Stimulated activated CD4-positive, alpha-beta T cell treated with anti-CD3 and anti-CD28 coated beads, Interleukin-4, amount 100 ng/mL, for 24 hours (primary cell): ENCODE measurements around the gene PLCB1.
"Not testable (repeated sequence)": the region's sequence is repeated elsewhere in the genome, so short reads cannot be mapped to it uniquely, and the experiment has no call there.

Experiments used
- DNase-seq: peaks from one replicate; pipeline ENCODE4 v3.0.0-alpha.2; 2020

PLCB1 gene

DNA sequence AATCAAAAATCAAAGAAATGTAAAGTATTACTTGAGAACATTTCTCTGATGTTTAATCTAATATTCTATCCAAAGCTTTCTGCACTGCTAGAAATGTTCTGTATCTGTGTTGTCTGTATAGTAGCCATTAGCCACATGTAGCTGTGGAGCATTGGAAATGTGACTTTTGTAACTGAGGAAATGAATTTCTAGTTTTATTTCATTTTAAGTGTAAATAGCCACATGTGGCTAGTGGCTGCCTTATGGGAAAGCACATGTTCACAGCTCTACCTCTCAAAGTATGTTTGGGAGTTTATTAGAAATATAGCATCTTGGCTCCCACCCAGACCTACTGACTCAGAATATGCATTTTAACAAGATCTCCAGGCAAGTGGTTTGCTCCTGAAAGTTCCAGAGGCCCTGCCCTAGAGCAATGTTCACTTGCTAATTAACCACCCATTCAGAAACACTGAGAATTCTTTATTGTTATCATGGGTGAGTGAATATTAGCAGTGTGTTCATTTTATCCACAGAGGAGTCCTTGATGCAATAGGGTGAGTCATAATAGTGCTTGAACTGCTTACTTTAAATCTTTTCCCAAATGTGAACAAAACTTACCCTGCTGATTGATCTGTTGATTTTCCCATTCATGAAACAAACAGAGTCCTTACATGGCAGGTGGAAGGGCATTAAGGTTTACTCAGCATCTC lies 282.7 kb downstream of the PLCB1 start:
- DNase-seq: no peak

DNA sequence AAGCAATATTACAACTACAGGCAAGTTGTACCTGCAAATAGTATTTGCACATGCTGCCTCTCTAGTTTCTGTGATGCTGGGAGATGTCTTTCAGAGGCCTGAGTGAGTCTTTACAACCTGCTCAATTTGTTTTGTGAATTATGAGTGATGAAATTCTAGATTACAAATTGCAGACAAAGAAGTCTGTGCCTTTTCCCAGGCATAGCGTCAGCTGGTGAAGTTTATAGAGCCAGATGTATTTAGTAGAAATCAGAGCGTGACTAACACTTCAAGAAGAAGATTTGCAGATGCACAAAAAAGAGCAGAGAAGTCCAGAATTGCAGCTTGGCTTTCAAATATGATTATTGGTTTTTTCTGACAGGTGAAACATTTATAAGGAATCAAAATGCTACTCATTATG lies 289.9 kb downstream of the PLCB1 start:
- no peak for DNase-seq

DNA sequence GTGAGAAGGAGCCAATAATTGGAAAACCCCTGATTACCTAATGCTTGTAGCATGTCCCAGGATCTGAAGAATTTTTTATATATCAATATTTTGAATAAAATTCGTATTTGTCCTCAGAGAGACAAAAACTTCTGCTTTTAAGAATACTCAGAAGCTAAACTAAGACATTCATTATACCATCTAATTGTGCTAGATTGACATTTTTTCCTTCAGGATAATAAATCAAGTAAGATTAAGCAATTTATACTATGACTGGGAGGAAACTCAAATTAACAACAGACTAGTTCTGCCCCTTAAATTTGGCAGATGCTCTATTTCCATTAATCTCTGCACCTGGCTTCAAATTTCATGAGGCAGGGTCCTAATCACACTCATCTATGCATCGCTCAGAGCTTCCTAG lies 291.4 kb downstream of the PLCB1 start:
- DNase-seq: no peak

DNA sequence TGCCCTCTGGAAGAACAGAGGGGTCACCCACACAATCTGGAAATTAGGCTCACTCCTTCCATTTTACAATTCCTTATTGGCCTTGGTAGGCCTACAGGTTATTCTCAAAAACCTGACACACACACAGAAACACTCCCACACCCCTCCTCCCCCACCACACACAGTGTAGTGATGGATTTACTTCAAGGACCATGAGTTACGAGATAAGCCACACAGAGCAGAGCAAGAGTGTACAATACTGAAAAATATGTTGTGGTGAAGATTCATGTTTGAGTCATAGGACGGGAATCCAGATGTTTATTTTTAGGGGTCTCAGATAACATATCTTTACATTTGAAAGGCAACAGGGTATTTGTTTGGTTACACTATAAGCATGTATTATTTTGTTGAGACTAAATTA lies 291.9 kb downstream of the PLCB1 start:
- no peak for DNase-seq

DNA sequence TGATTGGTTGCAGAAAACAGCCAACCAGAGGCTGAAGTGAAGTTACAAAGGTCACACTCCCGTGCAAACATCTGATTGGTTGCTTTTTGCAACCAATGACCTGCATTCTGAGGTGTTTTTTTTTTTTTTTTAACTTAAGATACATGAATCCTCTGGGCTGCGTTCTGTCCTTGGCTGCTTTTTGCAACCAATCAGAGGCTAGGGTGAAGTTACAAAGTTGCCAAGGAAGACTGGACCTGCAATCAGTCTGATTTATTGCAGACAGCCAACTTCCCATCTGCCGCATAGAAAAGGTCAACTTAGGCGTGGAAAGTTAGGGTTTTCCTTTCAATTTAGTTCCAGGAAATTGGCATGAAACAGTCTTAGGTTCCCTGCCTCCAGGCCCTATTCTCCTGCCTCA lies 292.9 kb downstream of the PLCB1 start:
- DNase-seq: no peak

DNA sequence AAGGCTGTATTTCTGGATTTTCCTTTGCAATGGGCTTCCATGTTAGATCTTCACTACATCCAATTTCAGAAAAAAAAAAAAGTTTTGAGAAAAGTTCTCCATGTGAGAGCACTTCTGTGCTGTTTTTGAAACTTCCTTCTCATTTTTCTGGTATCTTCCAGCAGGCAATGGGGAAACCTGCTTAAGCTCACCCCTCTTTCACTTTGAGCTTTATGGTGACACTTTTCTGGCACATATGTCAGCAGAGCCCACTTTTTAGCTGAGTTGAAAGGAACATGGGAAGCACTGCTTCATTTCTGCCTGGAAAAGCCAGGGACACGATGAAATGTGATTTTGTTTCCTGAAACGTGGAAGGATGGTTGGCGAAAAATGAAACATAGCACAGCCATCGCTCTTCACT lies 293.7 kb downstream of the PLCB1 start:
- DNase-seq: no peak

DNA sequence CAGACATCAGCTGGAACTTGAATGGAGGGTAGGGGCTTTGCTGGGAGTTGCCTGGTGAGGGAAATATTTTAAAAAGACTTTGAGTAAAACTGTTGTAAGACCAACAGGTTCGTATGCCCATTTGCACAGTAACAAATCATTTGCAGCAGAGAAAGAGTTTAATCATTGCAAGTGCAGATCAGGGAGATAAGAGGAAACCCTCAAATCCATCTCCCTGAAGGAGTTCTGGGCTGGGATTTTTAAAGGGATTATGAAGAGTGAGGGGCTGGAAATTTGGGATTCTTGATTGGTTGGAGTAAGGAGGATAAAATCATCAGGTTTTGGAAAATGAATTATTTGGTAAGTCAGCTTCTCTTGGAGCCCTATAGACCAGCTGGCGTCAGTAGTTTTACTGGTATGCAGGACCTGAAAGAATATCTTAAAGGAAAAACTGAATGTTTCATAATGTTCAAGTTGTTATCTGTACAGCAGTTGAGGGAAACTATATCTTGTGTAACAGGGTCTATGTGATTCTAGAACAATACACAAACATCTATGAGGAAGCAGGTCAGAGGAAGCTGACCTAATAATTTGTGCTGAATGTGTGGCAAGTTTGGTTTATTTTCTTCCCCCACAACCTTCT lies 295.5 kb downstream of the PLCB1 start:
- DNase-seq: no peak

DNA sequence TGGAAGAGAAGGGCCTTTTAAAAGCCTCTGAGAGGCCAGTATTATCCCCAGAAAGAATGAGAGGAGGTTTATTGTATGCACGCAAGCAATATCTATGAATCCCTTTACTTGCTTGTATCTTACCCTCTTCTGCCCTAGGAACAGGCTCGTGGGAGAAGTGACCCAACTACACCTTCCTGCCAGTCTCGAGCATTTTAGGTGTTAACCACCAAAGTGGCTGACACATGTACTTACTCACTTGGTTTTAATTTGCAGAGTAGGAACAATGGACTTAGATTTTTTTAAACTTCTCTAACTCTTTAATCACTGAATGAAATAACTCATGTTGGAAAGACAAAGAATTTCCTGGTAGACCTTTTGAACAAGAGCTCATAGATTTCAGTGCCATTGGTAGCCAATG lies 296.9 kb downstream of the PLCB1 start:
- no peak for DNase-seq

DNA sequence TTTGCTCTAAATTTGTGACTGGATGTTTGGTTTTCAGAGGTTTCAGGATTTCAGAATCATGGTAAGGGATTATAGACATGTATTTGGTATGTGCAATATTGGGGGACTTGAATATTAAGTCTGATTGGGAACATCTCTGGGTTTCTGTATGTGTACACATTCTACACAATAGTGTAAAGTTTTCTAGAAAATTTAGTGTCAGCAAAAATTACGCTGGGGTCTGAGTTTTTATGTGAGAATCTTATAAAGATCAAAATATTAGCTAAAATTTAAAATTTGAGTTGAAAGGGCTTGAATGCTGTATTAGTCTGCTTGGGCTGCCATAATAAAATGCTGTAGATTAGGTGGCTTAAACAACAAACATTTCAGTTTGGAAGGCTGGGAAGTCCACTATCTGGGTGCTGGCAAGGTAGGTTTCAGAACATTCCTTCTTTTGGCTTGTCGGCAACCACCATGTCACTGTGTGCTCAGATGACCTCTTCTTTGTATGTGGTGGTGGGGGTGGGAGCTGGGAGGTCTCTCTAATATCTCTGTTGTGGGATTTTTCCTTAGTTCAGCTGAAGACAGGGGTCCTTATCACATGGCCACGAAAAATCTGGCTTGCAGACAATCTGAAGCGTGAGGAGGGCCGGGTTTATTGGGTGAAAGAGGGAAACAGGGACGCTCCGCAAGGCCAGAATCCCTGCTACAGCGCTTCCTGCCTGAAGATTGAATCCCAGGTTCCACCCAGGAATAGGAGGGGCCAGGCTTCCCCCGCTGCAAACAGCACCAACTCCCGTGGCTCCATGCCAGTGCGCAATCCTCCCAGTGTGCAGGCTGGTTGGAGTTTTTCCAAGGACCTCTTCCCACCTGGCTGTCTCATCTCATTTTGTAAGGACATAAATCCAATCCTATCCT lies 299.7 kb downstream of the PLCB1 start:
- DNase-seq: no peak

DNA sequence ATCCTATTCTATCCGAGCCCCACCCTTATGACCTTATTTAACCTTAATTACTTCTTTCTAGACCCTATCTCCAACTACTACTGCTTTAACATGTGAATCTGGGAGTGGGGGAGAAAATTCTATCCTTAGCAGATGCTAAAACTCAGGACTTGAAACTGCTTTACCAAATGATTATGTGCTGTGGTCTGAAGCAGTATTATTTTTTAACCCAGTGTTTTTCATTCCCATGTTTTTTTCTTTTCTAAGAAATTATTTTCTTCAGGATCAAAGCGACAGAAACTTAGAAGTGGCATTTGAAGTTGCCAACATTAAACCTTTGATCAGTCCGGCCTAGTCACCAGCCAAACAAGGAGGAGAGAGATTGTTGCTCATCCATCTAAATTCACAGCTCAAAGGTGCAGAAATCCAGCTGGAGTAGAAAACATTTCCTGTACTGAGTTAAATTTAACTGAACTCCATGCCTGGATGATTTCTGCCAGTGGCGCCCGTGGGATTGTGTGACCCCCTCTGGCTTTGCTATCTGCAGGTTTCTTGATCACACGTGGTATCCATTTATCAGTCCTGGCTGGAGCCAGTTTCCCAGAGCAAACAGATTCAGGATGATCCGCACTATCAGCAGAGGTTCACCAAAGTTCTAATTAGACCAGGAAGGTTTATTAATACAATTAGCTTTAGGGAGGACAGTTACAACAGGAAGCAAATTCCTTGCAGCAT lies 300.5 kb downstream of the PLCB1 start:
- DNase-seq: no peak

DNA sequence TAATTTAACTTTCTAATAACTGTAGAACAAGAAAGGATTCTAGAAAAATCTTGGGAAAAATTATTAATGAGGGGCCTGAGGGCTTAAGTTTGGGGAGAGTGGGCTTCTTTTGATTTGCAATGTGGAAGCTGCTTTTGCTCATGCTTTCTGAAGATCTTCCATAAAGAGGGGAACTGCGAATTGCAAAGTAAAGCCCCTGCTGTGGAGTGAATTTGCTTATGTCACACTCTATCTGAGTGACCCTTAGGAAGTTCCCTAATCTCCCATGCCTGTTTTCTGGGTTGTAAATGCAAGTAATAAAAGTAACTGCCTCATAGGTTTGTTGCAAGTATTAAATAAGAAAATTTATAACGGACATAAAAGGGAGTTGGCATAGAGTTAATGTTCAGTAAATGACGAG lies 301.2 kb downstream of the PLCB1 start:
- no peak for DNase-seq

DNA sequence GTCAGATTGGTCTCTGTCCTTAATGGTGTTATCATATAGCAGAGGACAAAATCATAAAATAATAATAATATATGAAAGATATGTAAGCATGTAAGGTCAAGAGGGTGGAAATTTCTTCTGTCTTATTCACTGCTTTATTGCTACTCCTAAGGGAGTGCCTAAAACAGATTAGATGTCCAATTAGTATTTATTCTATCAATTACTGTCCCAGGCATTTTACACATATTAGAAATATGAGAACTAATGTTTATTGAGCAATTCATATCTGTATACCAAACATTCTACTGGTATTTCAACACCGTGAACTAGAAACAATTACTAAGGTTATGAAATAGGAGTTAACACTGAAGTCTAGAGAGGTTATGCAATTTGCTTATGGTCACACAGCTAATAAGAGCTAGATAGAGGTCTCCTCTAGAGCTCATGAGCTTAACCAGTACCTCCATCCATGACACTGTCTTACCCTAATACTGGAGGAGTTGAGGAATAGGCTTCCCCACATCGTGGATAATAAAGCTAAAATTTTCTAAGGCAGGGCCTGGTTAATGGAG lies 302.3 kb downstream of the PLCB1 start:
- DNase-seq: no peak

DNA sequence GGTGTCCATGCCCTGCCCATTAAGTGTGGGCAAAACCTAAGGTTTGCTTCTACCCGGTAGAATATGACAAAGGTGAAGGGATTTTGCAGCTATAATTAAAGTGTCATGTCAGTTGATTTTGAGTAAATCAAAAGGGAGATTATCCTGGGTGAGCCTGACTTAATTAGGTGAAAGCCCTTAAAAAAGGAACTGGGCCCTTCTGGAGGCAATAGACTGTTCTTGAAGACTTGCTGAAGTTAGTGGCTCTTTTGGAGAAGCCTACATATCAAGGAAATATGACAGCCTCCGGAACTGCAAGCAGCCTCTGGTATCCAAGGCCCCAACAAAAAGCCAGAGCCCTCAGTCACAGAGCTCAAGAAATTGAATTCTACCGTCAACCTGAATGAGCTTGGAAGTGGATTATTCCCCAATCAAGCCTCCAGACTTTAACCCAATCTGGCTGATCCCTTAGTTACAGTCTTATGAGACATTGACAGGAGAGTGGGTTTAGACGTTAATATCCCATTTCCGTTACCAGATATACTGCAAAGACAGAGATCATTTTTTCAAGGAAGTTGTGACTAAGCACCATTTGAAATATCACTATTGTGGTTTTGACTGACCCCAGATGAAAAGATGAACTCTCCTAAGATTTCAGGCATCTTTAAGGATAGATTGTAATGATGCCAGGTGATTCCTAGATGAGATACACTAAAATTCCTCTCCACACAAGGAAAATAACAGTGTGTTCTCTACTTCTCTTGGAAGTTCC lies 303.4 kb downstream of the PLCB1 start:
- no peak for DNase-seq

DNA sequence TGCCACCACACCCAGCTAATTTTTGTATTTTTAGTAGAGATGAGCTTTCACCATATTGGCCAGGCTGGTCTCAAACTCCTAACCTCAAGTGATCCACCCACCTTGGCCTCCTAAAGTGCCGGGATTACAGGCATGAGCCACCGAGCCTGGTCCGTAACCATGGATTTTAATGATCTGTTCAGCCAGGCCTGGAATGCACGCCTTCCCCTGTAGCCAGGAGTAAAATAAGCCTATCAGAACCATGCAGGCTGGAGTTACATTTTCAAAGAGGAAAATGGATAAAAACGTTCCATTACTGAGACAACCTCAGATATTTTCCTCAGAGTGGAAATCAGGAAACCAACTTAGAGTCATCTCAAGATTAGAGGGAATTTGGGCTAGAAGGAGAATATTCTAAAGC lies 304.9 kb downstream of the PLCB1 start:
- DNase-seq: not testable (repeated sequence)

DNA sequence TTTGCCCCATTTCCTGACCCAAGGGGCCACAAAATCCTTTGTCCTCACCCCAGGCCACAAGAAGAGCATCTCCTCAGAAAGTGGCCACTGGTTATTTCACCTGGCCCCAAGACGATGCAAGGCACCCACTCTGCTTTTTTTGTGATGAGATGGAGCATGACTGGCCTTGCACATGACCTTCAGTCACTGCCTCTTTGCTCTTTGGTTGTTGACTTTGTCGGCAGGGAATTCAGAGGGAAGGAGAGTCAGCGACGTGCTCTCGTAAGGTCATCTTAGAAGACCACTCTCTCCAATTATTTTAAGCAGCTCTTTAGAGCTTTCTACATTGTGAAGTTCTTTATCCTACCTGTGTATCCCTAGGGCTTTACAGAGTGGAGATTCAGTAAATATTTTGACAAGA lies 306.7 kb downstream of the PLCB1 start:
- no peak for DNase-seq

DNA sequence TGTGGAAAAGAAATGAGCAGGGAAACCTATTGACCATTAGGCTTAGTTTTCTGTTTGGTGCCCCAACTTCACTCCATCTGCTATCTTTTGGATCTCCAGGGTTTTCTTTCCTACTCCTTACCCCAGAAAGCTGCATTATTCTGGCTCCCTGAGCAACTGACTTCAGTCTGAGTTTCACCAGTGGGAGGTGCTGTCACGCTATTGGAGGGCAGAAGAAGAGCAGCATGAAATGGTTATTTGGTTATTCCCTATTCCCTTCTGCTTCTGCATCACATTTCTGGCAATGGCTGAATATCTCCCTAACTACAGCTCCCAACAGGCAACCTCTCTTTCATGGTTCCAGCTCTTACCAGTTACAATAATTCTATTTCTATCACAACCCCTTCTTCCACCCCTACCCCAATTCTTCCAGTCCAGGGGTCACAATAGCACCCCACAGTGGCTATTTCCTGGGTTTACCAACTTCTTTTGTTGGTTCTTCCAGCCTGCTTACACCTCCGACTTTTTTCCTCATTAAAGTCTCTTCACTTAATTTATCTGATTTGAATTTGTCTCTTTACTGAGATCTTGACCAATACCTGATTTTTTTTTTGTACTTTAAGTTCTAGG lies 311.5 kb downstream of the PLCB1 start:
- DNase-seq: no peak

DNA sequence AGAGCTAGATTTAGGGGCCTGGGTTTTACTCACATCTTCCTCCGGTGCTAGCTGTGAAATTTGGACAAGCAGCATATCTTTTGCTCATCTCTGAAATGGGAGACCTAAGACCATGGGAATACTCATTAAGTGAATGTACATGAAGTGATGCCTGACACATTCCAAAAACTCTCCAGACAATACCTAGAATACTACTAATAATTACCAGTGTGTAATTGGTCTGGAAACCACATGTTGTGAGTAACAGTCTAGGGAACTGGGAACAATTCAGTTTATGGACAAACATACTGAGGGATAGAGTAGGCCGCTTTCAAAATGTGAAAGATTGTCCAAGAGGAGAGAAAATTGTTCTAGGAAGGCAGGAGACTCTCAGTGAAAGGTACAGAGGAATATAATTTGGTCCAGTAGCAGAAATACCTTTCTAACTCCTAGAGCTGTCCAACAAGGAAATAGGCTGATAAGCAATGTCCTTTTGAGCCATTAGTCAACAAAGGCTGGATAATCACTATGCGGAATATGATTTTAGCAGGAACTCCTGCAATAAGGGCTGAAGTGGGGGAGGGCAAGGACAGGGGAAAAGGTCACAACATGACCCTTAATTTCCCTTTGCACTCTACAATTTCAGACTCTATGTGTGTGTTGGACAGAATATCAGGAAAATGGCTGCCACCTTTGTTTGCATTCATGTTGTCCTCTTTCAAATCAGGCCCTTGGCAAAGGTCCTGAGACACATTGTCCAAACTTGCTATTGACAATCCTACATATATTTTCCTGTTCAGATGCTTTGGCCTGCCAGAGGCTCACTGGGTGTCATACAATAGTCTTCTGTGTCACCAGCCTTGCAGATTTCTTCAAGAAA lies 315.4 kb downstream of the PLCB1 start:
- no peak for DNase-seq

DNA sequence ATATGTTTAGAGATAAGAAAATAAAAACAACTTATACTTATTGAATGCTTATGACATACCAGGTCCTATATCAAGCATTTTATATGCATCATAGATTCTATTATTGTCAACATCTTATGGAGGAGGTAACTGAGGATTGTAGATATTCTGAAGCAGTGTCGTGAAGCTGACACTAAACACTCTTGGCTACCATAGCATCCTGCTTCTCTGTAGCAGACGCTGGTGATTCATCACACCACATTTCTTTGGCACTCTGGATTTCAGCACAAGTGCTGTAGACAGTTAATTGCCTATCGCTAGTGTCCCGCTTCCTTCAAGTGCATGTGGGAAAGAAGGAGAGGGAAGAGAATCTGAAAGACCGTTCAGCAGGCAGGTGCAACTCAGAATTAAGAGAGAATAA lies 317.1 kb downstream of the PLCB1 start:
- DNase-seq: no peak

DNA sequence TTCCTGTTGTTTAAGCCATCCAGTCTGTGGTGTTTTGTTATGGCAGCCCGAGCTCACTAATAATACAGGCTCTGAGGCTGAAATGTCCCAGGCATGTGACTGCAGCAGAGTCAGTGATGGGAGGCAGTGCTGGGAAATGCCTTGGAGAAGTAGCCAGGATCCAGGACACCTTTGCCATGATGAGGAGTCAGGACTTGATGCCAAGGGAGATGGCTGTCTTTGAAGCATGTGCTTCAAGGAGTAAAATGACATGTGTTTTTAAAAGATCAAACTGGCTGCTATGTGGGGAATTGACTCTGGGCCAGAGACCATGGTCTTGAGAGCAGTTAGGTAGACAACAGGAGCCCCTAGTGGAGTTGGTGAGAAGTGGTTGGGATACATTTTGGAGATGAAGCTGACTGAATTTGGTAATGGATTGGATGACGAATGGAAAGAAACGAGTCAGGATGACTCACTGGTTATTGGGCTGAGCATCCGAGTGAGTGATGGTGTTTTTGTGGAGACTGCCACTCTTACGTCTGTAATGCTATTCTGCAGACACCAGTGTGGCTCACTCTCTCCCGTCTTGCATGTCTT lies 322.2 kb downstream of the PLCB1 start:
- peak; percentile 13 for DNase-seq

DNA sequence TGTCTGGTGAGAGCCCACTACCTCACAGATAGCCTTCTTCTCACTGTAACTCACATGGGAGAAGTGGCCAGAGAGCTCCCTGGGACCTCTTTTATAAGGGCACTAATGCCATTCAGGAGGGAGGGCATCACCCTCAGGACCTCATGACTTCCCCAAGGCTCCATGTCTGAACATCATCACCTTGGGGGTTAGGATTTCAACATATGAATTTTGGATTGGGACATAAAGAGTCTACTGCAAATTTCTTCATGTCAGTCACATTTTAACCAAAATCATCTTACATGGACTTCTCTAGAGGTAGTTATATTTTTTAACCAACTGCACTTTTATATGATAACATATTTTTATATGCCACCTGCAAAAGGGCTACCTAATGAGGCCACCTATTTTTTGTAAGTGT lies 324.7 kb downstream of the PLCB1 start:
- no peak for DNase-seq
